NCI-H446 (cell line): ENCODE data around the gene FAM210A.
"Not testable (repeated sequence)": the region's sequence is repeated elsewhere in the genome, so short reads cannot be mapped to it uniquely, and the experiment has no call there.

ENCODE experiments used
- DNase-seq, 2 experiments: peaks; one replicate each; lab custom pipeline; 2025; lab: John Stamatoyannopoulos, UW

The FAM210A gene

GRCh38 chr18:13700153-13700552 lies 26.2 kb downstream of the FAM210A start:
- DNase-seq: no peak

GRCh38 chr18:13696961-13697360 lies 29.4 kb downstream of the FAM210A start:
- no peak for DNase-seq

GRCh38 chr18:13695337-13695736 lies 31.0 kb downstream of the FAM210A start:
- not testable (repeated sequence) for DNase-seq

- not testable (repeated sequence) for DNase-seq
Observed at GRCh38 chr18:13690060-13690459, 36.3 kb downstream of the FAM210A start.

- DNase-seq: no peak
Observed at GRCh38 chr18:13688191-13689136, 37.9 kb downstream of the FAM210A start.

- no peak for DNase-seq
Observed at GRCh38 chr18:13684546-13684945, 41.8 kb downstream of the FAM210A start.

GRCh38 chr18:13681701-13682100 lies 44.7 kb downstream of the FAM210A start:
- no peak for DNase-seq

- no peak for DNase-seq
Observed at GRCh38 chr18:13680612-13681011, 45.7 kb downstream of the FAM210A start.

GRCh38 chr18:13677350-13677749 lies 49.0 kb downstream of the FAM210A start:
- DNase-seq: not testable (repeated sequence)

GRCh38 chr18:13676471-13676870 lies 49.9 kb downstream of the FAM210A start:
- no peak for DNase-seq

- no peak for DNase-seq
Observed at GRCh38 chr18:13672657-13673056, 53.7 kb downstream of the FAM210A start.

- no peak for DNase-seq
Observed at GRCh38 chr18:13661779-13662256, 64.5 kb downstream of the FAM210A start.

- DNase-seq: no peak
Observed at GRCh38 chr18:13661051-13661778, 65.1 kb downstream of the FAM210A start.

GRCh38 chr18:13660510-13660909 lies 65.8 kb downstream of the FAM210A start:
- DNase-seq: no peak

GRCh38 chr18:13658436-13659204 lies 67.7 kb downstream of the FAM210A start:
- no peak for DNase-seq

GRCh38 chr18:13657974-13658373 lies 68.4 kb downstream of the FAM210A start:
- no peak for DNase-seq

- peak in 1 of 2 experiments; percentile 3 for DNase-seq
Observed at GRCh38 chr18:13653746-13654433, 72.5 kb downstream of the FAM210A start.

GRCh38 chr18:13649397-13650390 lies 76.7 kb downstream of the FAM210A start:
- no peak for DNase-seq

- no peak for DNase-seq
Observed at GRCh38 chr18:13647761-13648160, 78.6 kb downstream of the FAM210A start.

GRCh38 chr18:13646633-13647032 lies 79.7 kb downstream of the FAM210A start:
- DNase-seq: no peak
